Activated CD8-positive, alpha-beta memory T cell treated with anti-CD3 and anti-CD28 coated beads for 36 hours (primary cell): ENCODE measurements around the gene WTAP. TPM values are rescaled to one million over a fixed set of nuclear protein-coding genes. Genes with fewer than 3 reads are reported as not detected.
"Not testable (repeated sequence)": the region's sequence is repeated elsewhere in the genome, so short reads cannot be mapped to it uniquely, and the experiment has no call there.

Source experiments
- CTCF ChIA-PET: fragments of 350-600 bp; sonication (Branson Sonifier 250); formaldehyde crosslinking; loops from one replicate; lab custom pipeline; 2021; ENCODE audit warnings: antibody characterized with exemption; lab: Charles Lee
- POLR2A ChIA-PET: fragments of 350-600 bp; sonication (Branson Sonifier 250); formaldehyde crosslinking; loops from one replicate; lab custom pipeline; 2021; ENCODE audit warnings: antibody characterized with exemption; lab: Charles Lee
- total RNA-seq, 2 experiments: library from RNA; stranded (reverse); gene quantifications; one replicate each; pipeline ENCODE4 v1.2.3, GENCODE V29; 2021

WTAP gene
- total RNA-seq, 2 experiments from 2014 or later: 87.6 to 88.2 TPM

DNA sequence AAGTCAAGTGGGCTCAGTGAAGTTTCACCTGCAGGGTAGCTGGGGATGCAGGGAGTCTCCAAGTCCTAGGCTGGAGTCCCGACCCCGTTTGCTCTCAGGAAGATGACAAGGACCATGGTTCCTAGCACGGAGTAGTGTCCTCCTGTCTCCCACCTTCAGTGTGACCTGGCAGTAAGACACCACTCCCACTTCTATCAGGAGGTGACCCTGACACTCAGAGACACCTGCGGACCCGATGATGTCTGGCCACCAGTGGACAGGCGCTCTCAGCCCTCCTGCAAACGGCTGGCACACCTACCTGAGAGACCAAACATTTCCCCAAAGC lies 35.4 kb upstream of the WTAP start:
- CTCF ChIA-PET: interaction anchor here (0.7 to 2.5 kb wide), 6 partner anchors 12 to 98 kb away, joined by 3 to 10 read pairs (median 4); partner anchors contain the start of genes MRPL18 and WTAP

DNA sequence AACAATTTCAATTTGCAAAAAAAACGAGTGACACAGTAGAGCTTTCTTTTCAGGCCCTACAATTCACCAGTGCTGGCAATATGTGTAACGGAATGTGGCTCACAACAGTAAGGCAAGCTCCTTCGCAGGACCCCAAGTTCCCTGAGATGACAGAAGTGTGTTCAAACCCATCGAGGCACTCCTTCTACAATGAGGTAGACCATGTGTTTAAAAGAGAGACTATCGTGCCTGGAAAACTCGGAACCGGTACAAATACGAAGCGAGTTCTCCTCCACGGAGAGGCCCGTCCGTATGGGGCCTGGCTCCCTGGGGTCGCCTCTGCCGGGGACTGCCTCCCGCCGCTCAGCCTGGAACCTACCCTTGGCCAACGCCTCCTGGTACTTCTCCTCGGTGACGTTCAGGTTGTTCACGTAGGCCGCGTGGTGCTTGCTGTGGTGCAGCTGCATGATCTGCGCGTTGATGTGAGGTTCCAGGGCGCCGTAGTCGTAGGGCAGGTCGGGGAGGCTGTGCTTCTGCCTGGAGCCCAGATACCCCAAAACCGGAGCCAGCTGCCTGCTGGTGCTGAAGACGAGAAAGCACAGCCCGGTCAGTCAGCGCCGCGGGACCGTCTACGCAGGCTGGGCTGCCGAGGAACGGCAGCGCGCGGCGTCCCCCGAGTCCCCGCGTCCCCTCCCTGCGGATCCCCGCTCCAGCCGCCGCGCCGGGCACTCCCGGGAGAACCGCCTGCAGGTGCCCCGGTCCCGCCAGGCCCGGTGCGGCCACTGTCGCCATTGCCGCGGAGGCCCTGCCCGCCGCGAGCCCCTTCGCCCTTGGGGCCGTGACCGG lies 34.8 kb upstream of the WTAP start:
- CTCF ChIA-PET: interaction anchor here (0.5 to 2.5 kb wide), 6 partner anchors 12 to 98 kb away, joined by 3 to 10 read pairs (median 4); partner anchors contain the start of genes MRPL18 and WTAP
- POLR2A ChIA-PET: interaction anchor here (0.6 to 1.9 kb wide), 5 partner anchors 10 to 97 kb away, joined by 3 to 14 read pairs (median 6); partner anchors contain the start of genes MRPL18, TCP1 and WTAP

More for the DNA sequence above, 35.4 kb upstream of the WTAP start:
- POLR2A ChIA-PET: interaction anchor here (0.6 to 1.9 kb wide), 3 partner anchors 35 to 98 kb away, joined by 3 to 14 read pairs (median 6); partner anchors contain the start of genes MRPL18, TCP1 and WTAP

DNA sequence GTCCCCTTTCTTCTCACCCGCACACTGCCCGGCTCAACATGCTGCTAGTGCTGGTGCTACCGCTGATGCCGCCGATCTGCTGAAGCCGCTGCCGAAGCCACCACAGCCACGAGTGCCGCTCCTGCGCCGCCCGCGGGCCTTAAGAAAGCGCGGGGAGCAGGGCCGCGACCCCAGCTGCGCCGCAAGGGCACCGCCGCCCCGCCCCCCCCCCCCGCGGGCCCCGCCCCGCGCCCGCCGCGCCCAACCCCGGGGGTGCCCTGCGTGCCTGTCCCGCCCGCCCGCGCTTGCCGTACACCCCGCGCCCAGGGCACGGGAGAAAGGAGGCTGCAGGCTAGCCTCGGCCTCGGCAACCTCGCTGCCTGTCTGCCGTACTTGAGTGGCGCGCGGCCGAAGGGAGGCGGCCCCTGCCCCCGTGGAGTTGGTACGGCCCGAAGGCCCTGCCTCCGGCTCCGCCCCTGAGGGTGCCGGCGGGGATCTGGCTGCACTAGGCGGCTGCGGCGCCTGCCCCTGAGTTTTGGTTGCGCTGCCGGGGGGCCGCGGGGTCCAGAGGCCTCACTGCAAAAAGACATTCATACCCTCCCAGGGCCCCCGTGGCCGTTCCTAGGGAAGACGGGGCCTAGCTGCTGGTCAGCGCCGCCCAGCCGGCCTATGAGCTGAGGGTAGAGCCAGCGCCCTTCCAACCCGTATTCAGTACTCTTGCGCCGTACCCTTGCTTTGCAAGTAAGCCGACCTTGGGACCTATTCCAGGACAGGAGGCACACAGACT lies 34.0 kb upstream of the WTAP start, which contains the start of gene SOD2:
Gene SOD2 (minus strand): TSS at position 114 of the 766 bp plus-strand sequence. CDS start 74 bp downstream, at position 40.
- POLR2A ChIA-PET: interaction anchor here (0.6 to 1.8 kb wide), 4 partner anchors 11 to 97 kb away, joined by 3 to 10 read pairs (median 4); partner anchors contain the start of genes MRPL18 and WTAP
- CTCF ChIA-PET: interaction anchor here (0.5 to 2.5 kb wide), 2 partner anchors 28 to 97 kb away, joined by 4 to 8 read pairs; partner anchors contain the start of gene MRPL18

DNA sequence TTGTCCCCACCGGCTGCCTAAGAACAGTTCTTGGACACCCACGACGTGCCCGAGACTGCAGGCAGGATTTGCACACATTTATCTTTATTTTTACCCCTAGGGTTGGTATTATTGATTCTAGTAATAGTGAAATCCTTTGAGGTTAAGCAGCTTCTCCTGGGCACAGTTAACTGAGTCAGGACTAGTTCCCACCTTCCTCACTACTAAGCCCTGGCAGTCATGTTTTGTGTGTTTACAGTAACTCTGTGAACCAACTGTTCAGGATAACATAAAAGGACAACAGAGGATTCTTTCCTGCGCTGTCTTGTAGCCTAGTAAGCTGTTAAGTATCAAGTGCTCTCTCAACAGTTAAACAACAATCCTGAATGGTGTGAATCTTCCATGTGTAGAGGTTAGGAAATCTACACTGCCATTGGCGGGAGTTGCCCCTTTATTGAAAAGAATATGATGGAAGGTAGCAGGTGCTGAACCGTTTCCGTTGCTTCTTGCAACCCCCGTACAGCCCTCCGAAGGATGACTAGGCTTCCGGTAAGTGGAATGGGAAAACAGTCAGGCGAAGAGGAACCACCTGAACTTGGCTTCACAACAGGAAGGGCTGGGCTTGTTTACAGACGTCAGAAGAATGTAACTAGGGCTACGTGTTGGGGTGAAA lies 33.3 kb upstream of the WTAP start:
- ChIA-PET CTCF (no interaction called here), POLR2A (interaction anchor here (0.6 to 1.8 kb wide), 3 partner anchors 14 to 97 kb away, joined by 4 to 10 read pairs (median 5); partner anchors contain the start of genes MRPL18 and WTAP)

DNA sequence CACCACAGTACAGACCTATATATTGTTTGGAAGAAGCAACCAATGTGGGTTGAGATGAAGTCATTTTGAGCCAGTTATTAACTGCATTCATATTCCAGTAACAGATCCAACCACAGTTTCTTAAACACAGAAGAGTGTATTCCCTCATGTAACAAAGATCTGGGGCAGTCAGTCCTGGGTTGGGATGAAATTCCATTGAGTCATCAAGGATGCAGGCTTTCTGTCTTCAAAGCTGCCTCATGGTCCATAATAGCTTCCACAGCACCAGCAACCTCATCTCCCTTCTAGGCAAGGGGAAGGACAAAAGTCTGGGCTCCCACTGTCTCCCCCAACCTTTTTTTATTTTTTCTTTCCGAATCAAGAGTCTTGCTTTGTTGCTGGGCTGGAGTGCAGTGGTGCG lies 31.3 kb upstream of the WTAP start:
- ChIA-PET CTCF (no interaction called here), POLR2A (no interaction called here)

DNA sequence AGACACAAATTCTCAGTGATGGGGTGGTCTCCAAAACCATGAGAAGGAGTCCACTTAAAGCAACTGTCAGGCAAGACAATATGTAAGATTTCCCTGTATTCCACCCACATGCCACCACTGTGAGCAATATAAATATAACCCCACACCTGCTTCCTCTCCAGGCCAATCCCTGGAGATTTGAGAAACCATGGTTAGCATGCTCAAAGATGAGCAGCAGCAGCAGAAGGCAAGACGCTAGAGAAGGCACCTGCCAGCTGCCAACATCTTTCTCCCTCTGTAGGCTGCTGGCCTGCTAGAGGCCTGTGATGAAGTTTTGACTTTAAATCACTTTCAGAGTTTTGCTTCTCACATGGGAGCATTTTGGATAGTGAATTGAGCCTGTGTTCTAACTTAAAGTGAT lies 26.3 kb upstream of the WTAP start:
- ChIA-PET CTCF (no interaction called here), POLR2A (no interaction called here)

DNA sequence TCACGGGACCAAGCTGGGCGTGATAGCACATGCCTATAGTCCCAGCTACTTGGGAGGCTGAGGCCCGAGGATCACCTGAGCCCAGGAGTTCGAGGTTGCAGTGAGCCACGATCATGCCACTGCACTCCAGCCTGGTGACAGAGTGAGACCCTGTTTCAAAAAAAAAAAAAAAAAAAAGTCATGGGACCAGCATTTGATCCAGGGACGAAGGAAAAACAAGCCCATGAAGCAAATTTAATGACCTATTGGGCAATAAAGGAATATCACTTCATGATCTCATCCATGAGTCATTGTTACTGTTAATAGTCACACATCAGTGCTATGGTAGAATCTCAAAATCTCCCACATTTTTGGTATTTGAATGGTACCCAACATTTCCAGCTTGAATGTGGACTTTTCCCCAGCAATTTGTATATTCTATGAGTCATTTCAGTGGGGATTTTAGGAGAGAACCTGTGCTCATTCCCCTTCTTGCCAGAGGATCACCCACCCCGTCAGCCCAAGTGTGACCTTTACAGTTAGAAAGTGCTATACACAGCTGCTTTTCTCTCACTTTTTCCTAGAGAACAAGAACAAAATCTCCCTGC lies 25.8 kb upstream of the WTAP start:
- POLR2A ChIA-PET: no interaction called here
- CTCF ChIA-PET: interaction anchor here (1.2 kb wide), 1 partner anchor 13 kb away, joined by 4 read pairs; no protein-coding TSS in a partner anchor

DNA sequence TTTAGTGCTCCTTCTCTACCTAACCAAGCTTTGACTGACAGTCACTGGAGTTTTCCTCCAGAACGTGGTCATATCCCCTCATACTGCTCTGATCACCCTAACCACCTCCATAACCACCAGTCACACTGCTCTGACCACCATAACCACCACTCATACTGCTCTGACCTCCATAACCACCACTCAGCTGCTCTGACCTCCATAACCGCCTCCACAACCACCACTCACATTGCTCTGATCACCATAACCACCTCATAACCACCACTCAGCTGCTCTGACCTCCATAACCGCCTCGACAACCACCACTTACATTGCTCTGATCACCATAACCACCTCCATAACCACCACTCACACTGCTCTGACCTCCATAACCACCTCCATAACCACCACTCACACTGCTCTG lies 16.7 kb upstream of the WTAP start:
- CTCF ChIA-PET: interaction anchor here (0.9 kb wide), 1 partner anchor 16 kb away, joined by 3 read pairs; the partner anchor contains the start of gene WTAP
- POLR2A ChIA-PET: not testable (repeated sequence)

DNA sequence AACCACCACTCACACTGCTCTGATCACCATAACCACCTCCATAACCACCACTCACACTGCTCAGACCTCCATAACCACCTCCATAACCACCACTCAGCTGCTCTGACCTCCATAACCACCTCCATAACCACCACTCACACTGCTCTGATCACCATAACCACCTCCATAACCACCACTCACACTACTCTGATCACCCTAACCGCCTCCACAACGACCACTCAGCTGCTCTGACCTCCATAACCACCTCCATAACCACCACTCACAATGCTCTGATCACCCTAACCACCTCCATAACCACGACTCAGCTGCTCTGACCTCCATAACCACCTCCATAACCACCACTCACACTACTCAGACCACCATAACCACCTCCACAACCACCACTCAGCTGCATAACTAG lies 14.9 kb upstream of the WTAP start:
- CTCF ChIA-PET: interaction anchor here (1.4 kb wide), 1 partner anchor 10 kb away, joined by 3 read pairs; no protein-coding TSS in a partner anchor
- POLR2A ChIA-PET: not testable (repeated sequence)

DNA sequence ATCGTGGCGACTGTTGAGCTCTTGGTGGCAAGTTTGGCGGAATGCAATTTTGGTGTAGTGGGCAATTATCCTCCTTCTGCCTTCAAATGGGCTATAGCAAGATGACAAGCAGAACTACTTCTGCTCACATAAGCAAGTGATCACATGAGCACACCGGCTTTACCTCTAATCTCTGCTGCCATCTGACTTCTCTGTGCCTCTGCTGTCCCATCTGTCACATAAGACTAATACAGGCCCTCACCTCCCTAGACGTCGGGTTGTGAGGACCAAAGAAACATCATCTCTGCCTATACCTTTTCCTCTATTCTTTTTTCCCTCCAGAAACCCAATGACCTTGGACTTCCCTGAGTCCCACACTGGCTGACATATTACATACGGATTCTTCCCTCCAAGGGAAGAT lies 13.3 kb upstream of the WTAP start:
- CTCF ChIA-PET: no interaction called here
- POLR2A ChIA-PET: no interaction called here

DNA sequence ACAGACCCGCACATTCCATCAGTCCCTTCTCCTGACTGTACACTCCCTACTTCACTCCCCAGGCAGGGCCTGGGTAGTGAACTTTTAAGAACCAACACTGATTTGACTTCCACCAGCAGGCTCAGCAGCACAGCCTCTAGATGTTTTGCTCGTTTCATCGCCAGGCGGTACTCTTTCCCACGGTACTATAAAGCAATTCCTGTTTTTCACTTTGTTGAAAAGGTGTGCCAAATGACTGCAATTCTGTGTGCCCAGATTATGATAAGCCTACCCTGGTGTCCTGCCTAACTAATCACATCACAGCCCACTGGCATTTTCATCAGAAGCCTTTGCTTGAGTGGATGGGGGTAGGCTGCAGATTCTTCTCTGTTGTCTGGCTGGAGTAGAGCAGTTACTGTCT lies 12.9 kb upstream of the WTAP start:
- CTCF ChIA-PET: no interaction called here
- POLR2A ChIA-PET: no interaction called here

DNA sequence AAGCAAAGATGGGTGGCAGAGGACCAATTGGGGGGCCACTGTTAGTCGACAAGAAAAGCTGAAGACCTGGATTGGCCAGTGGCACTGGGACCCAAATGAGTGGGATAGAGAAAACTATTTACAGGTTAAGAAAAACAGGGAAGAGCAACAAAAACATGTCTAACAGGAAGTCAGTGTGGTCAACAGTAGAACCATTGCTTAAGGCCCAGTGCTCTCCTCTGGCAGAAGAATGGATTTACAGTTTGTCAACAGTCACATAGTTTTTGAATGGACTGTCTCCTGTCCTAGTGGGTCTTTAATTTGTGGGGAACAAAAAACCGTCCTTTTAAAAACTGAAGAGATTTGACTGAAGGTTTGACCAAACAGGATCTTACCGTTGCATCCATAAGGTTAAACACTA lies 12.1 kb upstream of the WTAP start:
- ChIA-PET POLR2A (no interaction called here), CTCF (no interaction called here)

DNA sequence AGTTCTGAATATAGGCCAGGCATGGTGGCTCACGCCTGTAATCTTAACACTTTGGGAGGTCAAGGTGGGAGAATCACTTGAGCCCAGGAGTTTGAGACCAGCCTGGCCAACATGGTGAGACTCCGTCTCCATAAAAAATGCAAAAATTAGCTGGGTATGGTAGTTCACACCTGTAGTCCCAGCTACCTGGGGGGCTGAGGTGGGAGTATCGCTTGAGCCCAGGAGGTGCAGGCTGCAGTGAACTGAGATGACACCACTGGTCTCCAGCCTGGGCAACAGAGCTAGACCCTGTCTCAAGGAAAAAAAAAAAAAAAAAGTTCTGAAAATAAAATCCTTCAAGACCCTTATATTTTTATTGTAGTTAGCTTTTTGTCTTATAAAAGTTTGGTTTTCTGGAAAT lies 11.7 kb upstream of the WTAP start:
- ChIA-PET POLR2A (no interaction called here), CTCF (no interaction called here)

DNA sequence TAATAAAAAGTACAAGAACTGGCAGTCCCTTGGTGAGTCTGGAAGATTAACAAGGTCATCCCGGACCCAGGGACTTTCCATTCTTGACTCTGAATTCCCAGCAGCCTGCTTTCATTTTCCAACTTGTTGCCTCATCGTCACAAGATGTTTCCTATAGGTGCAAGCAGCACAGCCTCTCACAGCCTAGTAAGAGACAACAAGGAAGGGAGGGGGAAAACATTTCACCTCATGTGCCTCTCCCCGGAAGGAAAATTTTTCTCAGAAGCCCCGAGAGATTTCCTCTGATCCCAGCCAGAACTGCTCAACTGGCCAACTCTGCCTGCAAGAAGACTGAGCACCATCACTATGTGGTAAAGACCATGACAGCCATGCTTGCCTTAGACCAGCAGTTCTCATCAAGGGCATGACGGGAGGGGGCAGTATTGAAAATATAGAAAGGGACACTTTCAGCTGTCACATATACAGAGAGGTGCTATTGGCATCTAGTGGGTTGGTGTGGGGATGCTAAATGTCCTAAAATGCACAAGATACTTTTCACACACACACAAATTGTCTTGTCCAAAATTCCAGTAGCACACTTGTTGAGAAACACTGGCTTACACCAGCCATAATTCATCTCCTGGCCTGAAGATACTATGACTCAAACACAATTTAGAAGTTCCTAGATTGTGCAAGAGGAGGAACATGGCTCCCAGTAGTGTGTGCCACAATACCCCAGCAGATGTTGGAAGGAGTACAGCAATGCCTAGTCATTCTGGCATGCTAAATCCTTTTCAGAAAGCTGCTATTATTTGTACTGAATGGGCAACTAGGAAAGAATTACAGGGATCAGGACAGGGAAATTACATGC lies 10.8 kb upstream of the WTAP start:
- CTCF ChIA-PET: no interaction called here
- POLR2A ChIA-PET: no interaction called here

DNA sequence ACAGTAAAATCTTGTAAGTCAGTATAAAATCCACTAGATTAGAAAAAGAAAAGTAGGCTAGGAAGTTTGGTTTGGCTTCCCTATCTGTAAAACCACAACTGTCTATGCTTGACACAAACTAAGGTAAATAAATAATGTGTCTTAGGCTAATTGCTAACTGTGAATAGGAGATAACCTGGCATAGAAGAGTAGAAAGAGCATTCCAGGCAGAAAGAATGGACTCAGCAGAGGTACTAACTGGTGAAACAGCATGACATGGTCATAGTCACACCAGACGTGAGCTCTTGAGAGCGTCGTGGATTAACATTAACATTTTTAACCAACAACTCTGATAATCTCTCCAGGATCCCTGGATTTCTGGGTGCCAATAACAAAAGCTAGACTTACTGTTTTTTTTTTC lies 8.7 kb upstream of the WTAP start:
- ChIA-PET CTCF (interaction anchor here (1.1 kb wide), 1 partner anchor 24 kb away, joined by 3 read pairs; no protein-coding TSS in a partner anchor), POLR2A (no interaction called here)

DNA sequence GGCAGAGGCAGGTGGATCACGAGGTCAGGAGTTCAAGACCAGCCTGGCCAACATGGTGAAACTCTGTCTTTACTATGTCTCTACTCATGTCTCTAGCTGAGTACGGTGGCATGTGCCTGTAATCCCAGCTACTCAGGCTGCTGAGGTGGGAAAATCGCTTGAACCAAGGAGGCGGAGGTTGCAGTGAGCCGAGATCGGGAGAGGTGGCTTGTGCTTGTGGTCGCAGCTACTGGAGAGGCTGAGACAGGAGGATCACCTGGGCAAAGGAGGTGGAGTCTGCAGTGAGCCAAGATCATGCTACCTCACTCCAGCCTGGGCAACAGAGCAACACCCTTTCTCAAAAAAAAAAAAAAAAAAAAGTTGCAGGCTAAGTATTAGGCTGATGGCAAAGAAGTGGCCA lies 8.0 kb upstream of the WTAP start:
- POLR2A ChIA-PET: no interaction called here
- CTCF ChIA-PET: interaction anchor here (1.1 kb wide), 1 partner anchor 24 kb away, joined by 3 read pairs; no protein-coding TSS in a partner anchor

DNA sequence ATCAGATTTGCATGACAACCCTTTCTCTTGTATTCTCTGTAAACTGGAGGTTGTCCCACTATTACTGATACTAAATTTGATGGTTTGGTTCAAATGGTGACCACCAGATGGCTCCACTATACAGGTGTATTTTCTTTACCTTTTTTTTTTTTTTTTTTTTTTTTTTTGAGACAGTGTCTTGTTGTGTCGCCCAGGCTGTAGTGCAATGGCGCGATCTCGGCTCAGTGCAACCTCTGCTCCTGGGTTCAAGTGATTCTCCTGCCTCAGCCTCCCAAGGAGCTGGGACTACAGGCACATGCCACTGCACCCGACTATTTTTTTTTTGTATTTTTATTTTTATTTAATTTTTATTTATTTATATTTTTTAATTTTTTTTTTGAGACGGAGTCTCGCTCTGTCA lies 6.6 kb upstream of the WTAP start:
- POLR2A ChIA-PET: interaction anchor here (0.6 kb wide), 1 partner anchor 16 kb away, joined by 5 read pairs; no protein-coding TSS in a partner anchor
- CTCF ChIA-PET: interaction anchor here (0.6 to 1.5 kb wide), 11 partner anchors 12 to 1328 kb away, joined by 3 to 4 read pairs (median 3); partner anchors contain the start of gene SOD2
